NT2/D1 (cell line): ENCODE measurements around the gene C2orf80.

Source experiments
- SUZ12 ChIP-seq: IDR thresholded peaks from 2 replicates; pipeline ENCODE4 v1.6.1; 2011; ENCODE audit not compliant: insufficient read length, insufficient read depth; ENCODE audit errors: extremely low read depth
- ZNF274 ChIP-seq: IDR thresholded peaks from 2 replicates; pipeline ENCODE4 v1.6.1; 2011; ENCODE audit warnings: mild to moderate bottlenecking, low read depth, low read length

GRCh38 chr2:208146006-208146405, 43.8 kb downstream of the C2orf80 start, which contains the start of gene CRYGB:
- TF ChIP-seq ZNF274, result no peak
- TF ChIP-seq SUZ12, result no peak
